ENCODE data around the gene LAPTM5.
"Not testable (repeated sequence)": the region's sequence is repeated elsewhere in the genome, so short reads cannot be mapped to it uniquely, and the experiment has no call there.

Gene LAPTM5

DNA sequence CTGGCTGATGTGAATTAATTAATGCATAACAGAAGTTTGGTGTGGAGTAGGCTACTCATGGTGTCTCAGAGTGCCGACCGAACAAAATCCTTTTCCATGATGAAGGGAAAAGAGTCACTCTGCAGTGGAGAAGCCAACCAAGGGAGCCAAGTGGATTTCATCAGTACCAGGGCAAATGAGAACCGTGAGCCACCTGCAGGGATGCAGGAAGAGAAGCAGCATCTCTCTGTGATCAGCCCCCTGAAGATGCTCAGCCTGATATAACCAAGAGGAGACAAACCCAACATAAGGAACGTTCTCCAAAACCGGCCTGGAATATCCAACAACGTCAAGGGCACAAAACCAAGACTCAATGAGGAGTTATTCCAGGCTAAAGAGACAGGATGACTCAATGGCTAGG, 13.4 kb upstream of the LAPTM5 start:
- DNase-seq (ENCODE audit: low read depth in 2 of 2): no peak

- no peak for DNase-seq (ENCODE audit: low read depth in 2 of 2)
These were observed 12.6 kb upstream of the LAPTM5 start for GRCh38 chr1:30770150-30770549.

DNA sequence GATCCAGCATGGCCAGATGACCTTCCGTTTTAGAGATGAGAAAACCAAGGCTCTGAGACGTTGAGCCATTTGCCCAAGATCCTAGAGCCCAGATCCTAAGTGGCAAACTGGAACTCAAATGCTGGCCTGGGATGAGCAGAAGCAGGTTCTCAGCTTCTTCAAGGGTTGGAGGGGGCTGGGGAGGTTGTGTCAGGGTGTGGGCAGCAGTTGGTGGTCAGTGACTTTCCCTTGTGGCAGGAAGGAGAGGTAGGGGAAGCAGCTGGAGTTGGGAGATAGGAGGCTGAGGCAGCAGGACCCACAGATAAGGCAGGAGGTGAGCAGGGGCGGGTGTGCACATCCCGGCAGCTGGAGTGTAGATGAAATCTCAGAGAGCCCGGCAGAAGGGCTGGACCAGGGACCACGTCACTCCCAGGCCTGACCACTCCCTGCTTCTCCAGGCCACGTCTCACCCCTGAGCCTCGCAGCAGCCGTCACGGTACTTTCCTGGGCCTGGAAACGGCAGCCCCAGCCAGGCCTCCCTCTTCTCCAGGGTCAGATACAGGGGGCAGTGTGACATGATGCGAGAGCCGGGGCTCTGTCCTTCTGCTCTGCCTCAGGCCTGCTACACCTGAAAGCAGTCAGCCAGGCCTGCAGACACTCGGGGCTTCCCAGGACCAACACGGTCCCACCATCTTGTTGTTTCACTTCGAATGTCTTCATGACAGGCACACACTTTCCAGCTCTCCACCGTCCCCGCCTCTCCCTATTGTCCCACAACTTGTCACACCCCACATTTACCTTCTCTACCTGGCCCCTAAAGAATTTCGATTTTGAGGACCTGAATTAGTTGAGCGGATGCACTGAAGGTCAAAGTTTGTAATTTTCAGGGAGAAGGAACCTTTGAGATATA, 11.5 kb upstream of the LAPTM5 start:
- DNase-seq (ENCODE audit: low read depth in 2 of 2): no peak

GRCh38 chr1:30768159-30768829, 10.7 kb upstream of the LAPTM5 start:
- DNase-seq (ENCODE audit: low read depth in 2 of 2): no peak

- not testable (repeated sequence) for DNase-seq (ENCODE audit: low read depth in 2 of 2)
These were observed 9.4 kb upstream of the LAPTM5 start for GRCh38 chr1:30766948-30767347.

DNA sequence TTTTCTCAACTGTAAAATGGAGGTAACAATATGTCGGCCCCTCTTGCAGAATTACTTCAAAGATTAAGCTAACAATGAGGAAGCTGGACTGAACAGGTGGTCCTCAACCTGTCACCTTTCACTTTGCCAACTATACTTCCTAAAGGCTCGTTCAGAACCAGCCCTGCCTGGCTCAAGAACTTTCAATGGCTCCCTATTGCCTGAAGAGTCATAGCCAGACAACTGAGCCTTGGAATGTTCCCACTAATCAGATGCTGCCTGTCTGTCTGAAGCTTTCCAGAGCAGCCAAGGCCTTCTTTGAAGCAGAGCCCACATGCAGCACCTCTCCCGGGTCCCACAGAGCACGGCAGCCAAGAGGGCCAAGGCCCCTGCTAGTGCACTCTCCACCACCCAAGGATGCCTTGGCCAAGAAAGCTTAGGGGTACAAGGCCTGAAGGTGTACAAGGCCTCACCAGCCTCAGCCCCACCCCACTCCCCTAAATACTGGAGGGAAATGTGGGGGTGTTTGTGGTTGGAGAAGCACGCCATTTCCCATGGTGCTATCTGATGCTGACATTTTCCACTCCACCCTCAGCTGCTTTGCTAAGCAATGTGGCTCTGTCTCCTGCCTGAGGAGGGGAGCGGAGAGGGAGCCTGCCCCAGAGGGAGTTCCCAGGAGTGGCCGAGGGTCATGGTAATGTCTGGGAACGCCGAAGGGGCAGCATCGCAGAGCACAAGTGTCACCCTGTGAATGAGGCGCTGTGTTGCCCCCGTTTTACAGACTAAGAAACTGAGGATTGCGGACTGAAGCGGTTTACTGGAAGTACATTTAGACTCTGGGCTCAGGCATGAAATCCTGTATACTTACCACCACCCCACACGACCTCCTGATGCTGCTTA, 8.2 kb upstream of the LAPTM5 start:
- DNase-seq (ENCODE audit: low read depth in 2 of 2): no peak

- DNase-seq (ENCODE audit: low read depth in 2 of 2): no peak
These were observed 7.5 kb upstream of the LAPTM5 start for GRCh38 chr1:30764939-30765555.

- no peak for DNase-seq (ENCODE audit: low read depth in 2 of 2)
These were observed 6.8 kb upstream of the LAPTM5 start for GRCh38 chr1:30764396-30764795.

DNA sequence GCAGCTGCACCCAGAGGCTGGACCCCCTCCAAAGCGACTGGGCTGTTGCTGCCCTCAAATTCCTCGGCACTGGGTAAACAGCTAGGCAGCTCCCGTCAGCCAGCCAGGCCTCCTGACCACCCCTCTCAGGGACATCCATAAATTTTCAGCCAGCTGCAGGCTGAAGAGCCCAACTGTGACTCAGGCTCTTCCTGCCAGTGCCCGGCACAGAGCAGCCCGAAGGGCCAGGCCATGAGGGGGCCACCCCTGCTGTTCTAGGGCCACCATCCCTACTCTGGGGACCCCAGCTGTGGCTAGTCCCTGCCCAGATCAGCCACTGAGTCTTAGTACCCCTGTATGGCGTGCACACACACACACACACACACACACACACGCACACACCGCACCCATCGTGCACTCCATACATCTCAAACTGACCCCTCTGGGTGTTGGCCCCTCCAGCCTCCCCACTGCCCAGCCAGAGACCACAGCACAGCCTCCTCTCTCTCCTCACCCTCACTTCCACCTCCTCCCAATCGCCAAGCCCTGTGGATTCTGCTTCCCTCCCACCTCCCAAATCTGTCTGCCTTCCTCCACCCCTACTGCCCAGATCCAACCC, 6.2 kb upstream of the LAPTM5 start:
- DNase-seq (ENCODE audit: low read depth in 2 of 2): no peak

DNA sequence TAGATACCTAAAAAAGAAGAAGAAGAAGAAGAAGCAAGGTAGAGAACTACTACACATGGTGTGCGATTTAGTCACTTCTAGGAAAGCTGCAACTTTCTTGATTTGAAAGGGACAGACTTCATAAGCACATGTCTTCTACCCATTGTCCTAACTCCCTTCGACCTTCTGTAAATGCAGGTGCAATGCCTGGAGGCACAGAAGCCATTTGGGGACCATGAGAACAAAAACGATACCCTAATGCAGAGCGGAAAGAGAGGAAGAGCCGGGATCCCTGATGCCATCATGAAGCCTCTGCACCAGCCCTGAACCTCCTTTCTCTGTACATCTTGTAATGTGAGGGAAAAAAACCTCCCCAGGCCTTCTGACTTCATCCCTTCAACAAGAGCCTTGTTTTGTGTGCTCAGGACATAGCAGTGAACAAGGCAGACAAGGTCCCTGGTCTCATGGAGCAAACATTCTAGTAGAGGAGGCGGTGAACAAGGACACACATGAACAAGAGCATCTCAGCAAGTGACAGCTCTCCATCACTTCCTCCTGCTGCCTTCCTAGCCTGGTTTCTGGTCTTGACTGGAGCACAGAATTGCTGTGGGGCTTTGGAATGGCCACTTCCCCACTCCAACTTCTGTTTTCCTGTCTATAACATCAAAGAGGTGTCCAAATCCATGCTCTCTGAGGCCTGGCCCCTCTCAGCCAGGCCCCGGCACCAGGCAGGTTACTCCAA, 5.5 kb upstream of the LAPTM5 start:
- no peak for DNase-seq (ENCODE audit: low read depth in 2 of 2)

- no peak for DNase-seq (ENCODE audit: low read depth in 2 of 2)
These were observed 4.8 kb upstream of the LAPTM5 start for GRCh38 chr1:30762152-30762929.

- no peak for DNase-seq (ENCODE audit: low read depth in 2 of 2)
These were observed 4.0 kb upstream of the LAPTM5 start for GRCh38 chr1:30761381-30762151.

- no peak for DNase-seq (ENCODE audit: low read depth in 2 of 2)
These were observed 3.2 kb upstream of the LAPTM5 start for GRCh38 chr1:30760596-30761324.

- no peak for DNase-seq (ENCODE audit: low read depth in 2 of 2)
These were observed 2.2 kb upstream of the LAPTM5 start for GRCh38 chr1:30759718-30760281.

- no peak for DNase-seq (ENCODE audit: low read depth in 2 of 2)
These were observed 1.3 kb upstream of the LAPTM5 start for GRCh38 chr1:30758785-30759380.

DNA sequence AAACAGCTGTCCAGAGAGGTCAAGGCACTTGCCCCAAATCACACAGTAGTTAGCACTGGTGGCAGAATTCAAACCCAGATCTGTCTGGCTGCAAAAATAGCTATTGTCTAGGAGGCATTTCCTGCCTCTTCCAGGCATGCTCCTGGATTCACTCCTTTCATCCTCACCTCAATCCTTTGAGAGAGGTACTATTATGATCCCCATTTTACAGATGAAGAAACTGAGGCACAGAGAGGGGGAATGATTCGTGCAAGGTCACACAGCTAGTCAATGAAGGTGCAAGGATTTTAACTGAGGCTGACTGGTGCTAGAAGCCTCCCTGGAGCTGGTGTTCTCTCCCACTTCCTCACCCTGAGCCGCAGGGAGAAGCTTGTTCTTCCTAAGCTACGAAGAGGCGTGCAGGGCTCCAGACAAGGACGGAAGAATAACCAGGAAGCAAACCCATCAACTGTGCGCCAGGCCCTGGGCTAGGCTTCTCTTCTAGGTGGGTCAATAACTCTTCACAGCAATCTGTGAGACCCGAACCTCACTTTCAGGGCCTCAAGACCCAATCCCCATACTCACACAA, 631 bp upstream of the LAPTM5 start:
- no peak for DNase-seq (ENCODE audit: low read depth in 2 of 2)

Measured in stimulated activated CD8-positive, alpha-beta memory T cell treated with anti-CD3 and anti-CD28 coated beads, Interleukin-15, amount 100 ng/mL, for 48 hours (primary cell).